Liver (tissue), 9 donors: ENCODE data around the gene GHR. TPM values are rescaled to one million over a fixed set of nuclear protein-coding genes. Genes with fewer than 3 reads are reported as not detected.

Experiments used
- DNase-seq: peaks from one replicate; pipeline ENCODE4 v3.0.0-alpha.2; 2017; ENCODE audit warnings: low spot score
- H3K27ac ChIP-seq, 2 donors: one replicate each; pipeline ENCODE4 v1.7.0; 2013; ENCODE audit warnings: inconsistent platforms in 2 of 2, low read length in 2 of 2, control low read depth in 1 of 2, low read depth in 1 of 2, mild to moderate bottlenecking in 1 of 2
- H3K27me3 ChIP-seq, 4 donors: one replicate each; pipeline versions ENCODE4 v1.6.1 to v1.7.0; 2013; ENCODE audit warnings: low read length in 3 of 4, inconsistent platforms in 1 of 4, mild to moderate bottlenecking in 1 of 4, moderate library complexity in 1 of 4; ENCODE audit not compliant: control insufficient read depth in 4 of 4, insufficient read depth in 4 of 4
- H3K36me3 ChIP-seq, 4 donors: one replicate each; pipeline versions ENCODE4 v1.6.1 to v1.7.0; 2013; ENCODE audit warnings: low read length in 3 of 4, mild to moderate bottlenecking in 3 of 4, low read depth in 1 of 4, moderate library complexity in 1 of 4; ENCODE audit not compliant: control insufficient read depth in 4 of 4, insufficient read depth in 3 of 4
- H3K4me1 ChIP-seq, 4 donors: one replicate each; pipeline versions ENCODE4 v1.6.1 to v1.7.0; 2013; ENCODE audit warnings: low read length in 3 of 4, mild to moderate bottlenecking in 3 of 4, moderate library complexity in 1 of 4; ENCODE audit not compliant: control insufficient read depth in 4 of 4, insufficient read depth in 4 of 4
- H3K4me3 ChIP-seq, 3 donors: one replicate each; pipeline versions ENCODE4 v1.6.1 to v1.7.0; 2013; ENCODE audit warnings: low read length in 3 of 3, control low read depth in 1 of 3, low read depth in 1 of 3, mild to moderate bottlenecking in 1 of 3
- H3K9ac ChIP-seq, 2 donors: one replicate each; pipeline ENCODE4 v1.7.0; 2013; ENCODE audit warnings: low read length in 2 of 2, mild to moderate bottlenecking in 2 of 2, moderate library complexity in 2 of 2, control low read depth in 1 of 2, low read depth in 1 of 2
- H3K9me3 ChIP-seq, 4 donors: one replicate each; pipeline versions ENCODE4 v1.6.1 to v1.7.0; 2013; ENCODE audit warnings: low read length in 3 of 4; ENCODE audit not compliant: control insufficient read depth in 4 of 4
- EGR1 ChIP-seq, 2 donors: IDR thresholded peaks; 2 replicates each; pipeline ENCODE4 v1.6.1; 2016 to 2018; ENCODE audit warnings: antibody characterized with exemption in 2 of 2, low read depth in 2 of 2
- FOXA1 ChIP-seq: IDR thresholded peaks from 2 replicates; pipeline ENCODE4 v1.6.1; 2016; ENCODE audit warnings: antibody characterized with exemption
- FOXA2 ChIP-seq: IDR thresholded peaks from 2 replicates; pipeline ENCODE4 v1.6.1; 2016; ENCODE audit warnings: antibody characterized with exemption
- GABPA ChIP-seq, 2 donors: IDR thresholded peaks in 1 of 2; conservative IDR thresholded peaks in 1 of 2; 2 replicates each; pipeline ENCODE4 v1.6.1; 2016; ENCODE audit warnings: antibody characterized with exemption in 2 of 2, mild to moderate bottlenecking in 1 of 2, moderate library complexity in 1 of 2
- HNF4A ChIP-seq, 2 donors: conservative IDR thresholded peaks; 2 replicates each; pipeline ENCODE4 v1.6.1; 2016; ENCODE audit warnings: antibody characterized with exemption in 2 of 2, mild to moderate bottlenecking in 2 of 2
- HNF4G ChIP-seq: IDR thresholded peaks from 2 replicates; pipeline ENCODE4 v1.6.1; 2016; ENCODE audit warnings: antibody characterized with exemption
- JUND ChIP-seq, 2 donors: IDR thresholded peaks; 2 replicates each; pipeline ENCODE4 v1.6.1; 2016; ENCODE audit warnings: antibody characterized with exemption in 2 of 2
- NR2F2 ChIP-seq: IDR thresholded peaks from 2 replicates; pipeline ENCODE4 v1.6.1; 2016; ENCODE audit warnings: antibody characterized with exemption
- RAD21 ChIP-seq, 2 donors: IDR thresholded peaks; 2 replicates each; pipeline ENCODE4 v1.6.1; 2016; ENCODE audit warnings: antibody characterized with exemption in 2 of 2, mild to moderate bottlenecking in 2 of 2
- REST ChIP-seq: IDR thresholded peaks from 2 replicates; pipeline ENCODE4 v1.6.1; 2016; ENCODE audit warnings: antibody characterized with exemption, mild to moderate bottlenecking
- RXRA ChIP-seq, 2 donors: IDR thresholded peaks; 2 replicates each; pipeline ENCODE4 v1.6.1; 2017 to 2018; ENCODE audit warnings: antibody characterized with exemption in 2 of 2, mild to moderate bottlenecking in 1 of 2
- SP1 ChIP-seq: IDR thresholded peaks from 2 replicates; pipeline ENCODE4 v1.6.1; 2018; ENCODE audit warnings: antibody characterized with exemption, mild to moderate bottlenecking
- TAF1 ChIP-seq: conservative IDR thresholded peaks from 2 replicates; pipeline ENCODE4 v1.6.1; 2016; ENCODE audit warnings: antibody characterized with exemption, mild to moderate bottlenecking
- YY1 ChIP-seq: IDR thresholded peaks from 2 replicates; pipeline ENCODE4 v1.6.1; 2016; ENCODE audit warnings: antibody characterized with exemption, mild to moderate bottlenecking
- WGBS: extraction: QIAGEN DNeasy Blood & Tissue Kit; methylation state at CpG from one replicate; pipeline ENCODE4 v1.1.7; 2013; 5-methylcytosine and 5-hydroxymethylcytosine counted together
- polyA plus RNA-seq, 2 donors: library from polyadenylated mRNA; stranded (reverse) in 1 of 2; unstranded in 1 of 2; fragments of 200-250 nt in 1 of 2; fragments of >200 nt in 1 of 2; fragmentation: Nextera tagmentation in 1 of 2; extraction: Ambion mirVana in 1 of 2; gene quantifications; one replicate each; pipeline versions ENCODE4 v1.2.1 to v1.2.3, GENCODE V29; 2013 to 2015
- total RNA-seq, 2 donors: library from RNA; depleted of rRNA; stranded (reverse); fragments of >200 nt; gene quantifications; one replicate each; pipeline ENCODE4 v1.2.3, GENCODE V29; 2014
- TF ChIP-seq, protein P1 (sequence below): fragments of 150-350 bp; IDR thresholded peaks from 2 replicates; pipeline ENCODE4 v1.5.1; 2017; ENCODE audit warnings: improper control_type of control experiment, low read depth, low read length; ENCODE audit not compliant: missing input control
- TF ChIP-seq, protein P2 (sequence below): IDR thresholded peaks from 2 replicates; pipeline ENCODE4 v1.6.1; 2016; ENCODE audit warnings: antibody characterized with exemption
- TF ChIP-seq, protein P3 (sequence below): IDR thresholded peaks from 2 replicates; pipeline ENCODE4 v1.6.1; 2016; ENCODE audit warnings: antibody characterized with exemption
- TF ChIP-seq, protein P4 (sequence below): IDR thresholded peaks from 2 replicates; pipeline ENCODE4 v1.6.1; 2016; ENCODE audit warnings: antibody characterized with exemption
- donor health status: healthy.
- donor health status: healthy.
- donor health status: healthy.
- donor health status: healthy.
- donor health status: healthy.

Gene GHR
- total and polyA plus RNA-seq, 4 donors: 6.6 to 104 (median 20.9) TPM

DNA sequence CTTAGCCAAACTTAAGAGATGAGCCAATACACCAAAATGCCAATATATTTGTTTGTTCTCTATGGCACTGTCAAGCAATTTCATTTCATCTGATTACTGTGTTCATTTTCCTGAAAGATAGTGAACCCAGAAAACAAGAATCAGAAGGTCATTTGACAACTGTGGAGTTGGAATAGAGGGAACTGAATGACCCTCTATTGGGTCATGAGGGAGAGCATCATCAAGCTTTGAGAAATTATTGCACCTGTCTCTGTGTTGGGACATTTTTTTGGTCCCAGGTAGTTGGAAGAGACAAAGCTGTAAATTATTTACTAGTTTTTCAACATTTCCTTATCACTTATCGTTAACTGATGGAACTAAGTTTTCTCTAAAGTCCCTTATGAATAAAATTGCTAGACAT lies 129.4 kb downstream of the GHR start:
- no peak for TF ChIP-seq TAF1
- TF ChIP-seq, protein P1, sequence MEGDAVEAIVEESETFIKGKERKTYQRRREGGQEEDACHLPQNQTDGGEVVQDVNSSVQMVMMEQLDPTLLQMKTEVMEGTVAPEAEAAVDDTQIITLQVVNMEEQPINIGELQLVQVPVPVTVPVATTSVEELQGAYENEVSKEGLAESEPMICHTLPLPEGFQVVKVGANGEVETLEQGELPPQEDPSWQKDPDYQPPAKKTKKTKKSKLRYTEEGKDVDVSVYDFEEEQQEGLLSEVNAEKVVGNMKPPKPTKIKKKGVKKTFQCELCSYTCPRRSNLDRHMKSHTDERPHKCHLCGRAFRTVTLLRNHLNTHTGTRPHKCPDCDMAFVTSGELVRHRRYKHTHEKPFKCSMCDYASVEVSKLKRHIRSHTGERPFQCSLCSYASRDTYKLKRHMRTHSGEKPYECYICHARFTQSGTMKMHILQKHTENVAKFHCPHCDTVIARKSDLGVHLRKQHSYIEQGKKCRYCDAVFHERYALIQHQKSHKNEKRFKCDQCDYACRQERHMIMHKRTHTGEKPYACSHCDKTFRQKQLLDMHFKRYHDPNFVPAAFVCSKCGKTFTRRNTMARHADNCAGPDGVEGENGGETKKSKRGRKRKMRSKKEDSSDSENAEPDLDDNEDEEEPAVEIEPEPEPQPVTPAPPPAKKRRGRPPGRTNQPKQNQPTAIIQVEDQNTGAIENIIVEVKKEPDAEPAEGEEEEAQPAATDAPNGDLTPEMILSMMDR: no peak
- TF ChIP-seq HNF4G: peak; percentile 39
- peak; percentile 47 to 49 for TF ChIP-seq RAD21 (IDR thresholded peaks at IDR 0.05)
- TF ChIP-seq, protein P2, sequence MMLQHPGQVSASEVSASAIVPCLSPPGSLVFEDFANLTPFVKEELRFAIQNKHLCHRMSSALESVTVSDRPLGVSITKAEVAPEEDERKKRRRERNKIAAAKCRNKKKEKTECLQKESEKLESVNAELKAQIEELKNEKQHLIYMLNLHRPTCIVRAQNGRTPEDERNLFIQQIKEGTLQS: peak; percentile 63
- peak; percentile 57 for TF ChIP-seq REST
- TF ChIP-seq EGR1 (IDR thresholded peaks at IDR 0.05; ENCODE audit: low read depth in 2 of 2): no peak
- TF ChIP-seq GABPA (IDR thresholded peaks at IDR 0.05 in 1 of 2, conservative IDR thresholded peaks at IDR 0.05 in 1 of 2): peak in 1 of 2 donors; percentile 16
- TF ChIP-seq RXRA (IDR thresholded peaks at IDR 0.05): peak; percentile 84 to 89
- TF ChIP-seq, protein P3, sequence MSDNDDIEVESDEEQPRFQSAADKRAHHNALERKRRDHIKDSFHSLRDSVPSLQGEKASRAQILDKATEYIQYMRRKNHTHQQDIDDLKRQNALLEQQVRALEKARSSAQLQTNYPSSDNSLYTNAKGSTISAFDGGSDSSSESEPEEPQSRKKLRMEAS: peak; percentile 64
- TF ChIP-seq NR2F2: no peak
- peak in 1 of 2 donors; percentile 48 for TF ChIP-seq JUND (IDR thresholded peaks at IDR 0.05)
- TF ChIP-seq HNF4A (conservative IDR thresholded peaks at IDR 0.05): peak; percentile 69 to 79
- TF ChIP-seq FOXA2: peak; percentile 44
- TF ChIP-seq, protein P4, sequence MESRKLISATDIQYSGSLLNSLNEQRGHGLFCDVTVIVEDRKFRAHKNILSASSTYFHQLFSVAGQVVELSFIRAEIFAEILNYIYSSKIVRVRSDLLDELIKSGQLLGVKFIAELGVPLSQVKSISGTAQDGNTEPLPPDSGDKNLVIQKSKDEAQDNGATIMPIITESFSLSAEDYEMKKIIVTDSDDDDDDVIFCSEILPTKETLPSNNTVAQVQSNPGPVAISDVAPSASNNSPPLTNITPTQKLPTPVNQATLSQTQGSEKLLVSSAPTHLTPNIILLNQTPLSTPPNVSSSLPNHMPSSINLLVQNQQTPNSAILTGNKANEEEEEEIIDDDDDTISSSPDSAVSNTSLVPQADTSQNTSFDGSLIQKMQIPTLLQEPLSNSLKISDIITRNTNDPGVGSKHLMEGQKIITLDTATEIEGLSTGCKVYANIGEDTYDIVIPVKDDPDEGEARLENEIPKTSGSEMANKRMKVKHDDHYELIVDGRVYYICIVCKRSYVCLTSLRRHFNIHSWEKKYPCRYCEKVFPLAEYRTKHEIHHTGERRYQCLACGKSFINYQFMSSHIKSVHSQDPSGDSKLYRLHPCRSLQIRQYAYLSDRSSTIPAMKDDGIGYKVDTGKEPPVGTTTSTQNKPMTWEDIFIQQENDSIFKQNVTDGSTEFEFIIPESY: peak; percentile 51
- peak; percentile 52 for TF ChIP-seq SP1
- peak; percentile 38 for TF ChIP-seq FOXA1
- peak; percentile 48 for TF ChIP-seq YY1
- no peak overlapping the region for H3K9ac ChIP-seq
- 26% methylated on average over 1 of the region's 1 CpG for WGBS
- H3K9me3 ChIP-seq: no peaks in the 10 kb centered on the region
- no peaks in the 10 kb centered on the region for H3K27me3 ChIP-seq
- peak overlapping the region; percentile 70 to 75 for H3K27ac ChIP-seq
- peaks cover 25 to 64% (median 34%) of the 10 kb centered on the region in 4 donors for H3K4me1 ChIP-seq
- no peaks in the 10 kb centered on the region for H3K36me3 ChIP-seq
- DNase-seq: no peak
- H3K4me3 ChIP-seq: no peak overlapping the region
